22Rv1 (cell line): ENCODE data around the gene MAML3.

ENCODE experiments used
- CTCF ChIP-seq: fragments of 450-650 bp; IDR thresholded peaks from 2 replicates; pipeline ENCODE4 v1.5.1; 2017; ENCODE audit warnings: mild to moderate bottlenecking
- ZFX ChIP-seq: fragments of 450-650 bp; IDR thresholded peaks from 2 replicates; pipeline ENCODE4 v1.6.1; 2017; ENCODE audit warnings: antibody characterized with exemption, borderline replicate concordance

- TF ChIP-seq CTCF (no peak), ZFX (no peak)
Measured at GRCh38 chr4:140070973-140071372, 83.0 kb downstream of the MAML3 start.
